ENCODE results near the gene SLC16A11.

The SLC16A11 gene

GRCh38 chr17:7002288-7003047 is 41.4 kb downstream of the SLC16A11 start:
- no peak for TF ChIP-seq CTCF (conservative IDR thresholded peaks at IDR 0.05; ENCODE audit: low read depth, low read length)
- Histone ChIP-seq H3K4me1 (ENCODE audit: low read depth, poor library complexity, severe bottlenecking) (no peaks in the 10 kb centered on the region), H3K27ac (no peak overlapping the region), H3K79me2 (ENCODE audit: insufficient read depth, low read depth) (no peaks in the 10 kb centered on the region), H3K4me3 (IDR thresholded peaks at IDR 0.05; ENCODE audit: insufficient read depth, low read depth, low read length) (no peak overlapping the region), H4K20me1 (ENCODE audit: insufficient read depth) (no peaks in the 10 kb centered on the region), H3K9ac (no peak overlapping the region), H2AFZ (ENCODE audit: low read depth) (no peak overlapping the region), H3K36me3 (ENCODE audit: insufficient read depth) (no peaks in the 10 kb centered on the region), H3K4me2 (no peak overlapping the region), H3K27me3 (ENCODE audit: insufficient read depth, low read depth) (no peaks in the 10 kb centered on the region)

- no peak for TF ChIP-seq CTCF (conservative IDR thresholded peaks at IDR 0.05; ENCODE audit: low read depth, low read length)
Observed at GRCh38 chr17:7001318-7001961, 42.5 kb downstream of the SLC16A11 start.

GRCh38 chr17:6998855-6999508 is 44.9 kb downstream of the SLC16A11 start:
- no peak overlapping the region for H3K27ac ChIP-seq

More at GRCh38 chr17:7001318-7001961, 42.5 kb downstream of the SLC16A11 start:
- H3K9ac ChIP-seq: no peak overlapping the region
- H3K4me1 ChIP-seq (ENCODE audit: low read depth, poor library complexity, severe bottlenecking): no peaks in the 10 kb centered on the region
- H3K4me2 ChIP-seq: no peak overlapping the region
- H3K27me3 ChIP-seq (ENCODE audit: insufficient read depth, low read depth): no peaks in the 10 kb centered on the region
- no peak overlapping the region for H3K27ac ChIP-seq
- H3K36me3 ChIP-seq (ENCODE audit: insufficient read depth): no peaks in the 10 kb centered on the region
- no peaks in the 10 kb centered on the region for H4K20me1 ChIP-seq (ENCODE audit: insufficient read depth)
- H3K79me2 ChIP-seq (ENCODE audit: insufficient read depth, low read depth): no peaks in the 10 kb centered on the region
- H2AFZ ChIP-seq (ENCODE audit: low read depth): no peak overlapping the region
- no peak overlapping the region for H3K4me3 ChIP-seq (IDR thresholded peaks at IDR 0.05; ENCODE audit: insufficient read depth, low read depth, low read length)

GRCh38 chr17:6997171-6997570 is 46.7 kb downstream of the SLC16A11 start:
- H3K4me3 ChIP-seq (IDR thresholded peaks at IDR 0.05; ENCODE audit: insufficient read depth, low read depth, low read length): no peak overlapping the region
- no peak overlapping the region for H3K4me2 ChIP-seq
- H3K27me3 ChIP-seq (ENCODE audit: insufficient read depth, low read depth): no peaks in the 10 kb centered on the region
- TF ChIP-seq CTCF (conservative IDR thresholded peaks at IDR 0.05; ENCODE audit: low read depth, low read length): no peak
- no peak overlapping the region for H3K27ac ChIP-seq
- no peak overlapping the region for H3K9ac ChIP-seq
- H4K20me1 ChIP-seq (ENCODE audit: insufficient read depth): no peaks in the 10 kb centered on the region
- H3K79me2 ChIP-seq (ENCODE audit: insufficient read depth, low read depth): no peaks in the 10 kb centered on the region
- no peak overlapping the region for H2AFZ ChIP-seq (ENCODE audit: low read depth)
- H3K4me1 ChIP-seq (ENCODE audit: low read depth, poor library complexity, severe bottlenecking): no peaks in the 10 kb centered on the region
- no peaks in the 10 kb centered on the region for H3K36me3 ChIP-seq (ENCODE audit: insufficient read depth)

More at GRCh38 chr17:6998855-6999508, 44.9 kb downstream of the SLC16A11 start:
- Histone ChIP-seq H3K79me2 (ENCODE audit: insufficient read depth, low read depth) (no peaks in the 10 kb centered on the region), H3K27me3 (ENCODE audit: insufficient read depth, low read depth) (no peaks in the 10 kb centered on the region), H3K9ac (no peak overlapping the region), H3K4me3 (IDR thresholded peaks at IDR 0.05; ENCODE audit: insufficient read depth, low read depth, low read length) (no peak overlapping the region), H3K36me3 (ENCODE audit: insufficient read depth) (no peaks in the 10 kb centered on the region), H3K4me1 (ENCODE audit: low read depth, poor library complexity, severe bottlenecking) (no peaks in the 10 kb centered on the region), H4K20me1 (ENCODE audit: insufficient read depth) (no peaks in the 10 kb centered on the region), H2AFZ (ENCODE audit: low read depth) (no peak overlapping the region), H3K4me2 (no peak overlapping the region)
- no peak for TF ChIP-seq CTCF (conservative IDR thresholded peaks at IDR 0.05; ENCODE audit: low read depth, low read length)

All from KMS-11 (cell line).